HL-60/S4 treated with retinoic acid at 250 ng/mL for 4 days and 3 days (cell line): Measurements from ENCODE around the gene CYBA.

Experiments
- in situ Hi-C: fragments of 300-500 bp; cut with MboI; formaldehyde crosslinking; loops from 2 replicates; pipeline ENCODE4 v1.7.0; 2022; ENCODE audit warnings: low sequenced_read_pairs

Gene CYBA

GRCh38 chr16:88647178-88648070 lies 3.4 kb downstream of the CYBA start:
- in situ Hi-C loops: no loop called here

DNA sequence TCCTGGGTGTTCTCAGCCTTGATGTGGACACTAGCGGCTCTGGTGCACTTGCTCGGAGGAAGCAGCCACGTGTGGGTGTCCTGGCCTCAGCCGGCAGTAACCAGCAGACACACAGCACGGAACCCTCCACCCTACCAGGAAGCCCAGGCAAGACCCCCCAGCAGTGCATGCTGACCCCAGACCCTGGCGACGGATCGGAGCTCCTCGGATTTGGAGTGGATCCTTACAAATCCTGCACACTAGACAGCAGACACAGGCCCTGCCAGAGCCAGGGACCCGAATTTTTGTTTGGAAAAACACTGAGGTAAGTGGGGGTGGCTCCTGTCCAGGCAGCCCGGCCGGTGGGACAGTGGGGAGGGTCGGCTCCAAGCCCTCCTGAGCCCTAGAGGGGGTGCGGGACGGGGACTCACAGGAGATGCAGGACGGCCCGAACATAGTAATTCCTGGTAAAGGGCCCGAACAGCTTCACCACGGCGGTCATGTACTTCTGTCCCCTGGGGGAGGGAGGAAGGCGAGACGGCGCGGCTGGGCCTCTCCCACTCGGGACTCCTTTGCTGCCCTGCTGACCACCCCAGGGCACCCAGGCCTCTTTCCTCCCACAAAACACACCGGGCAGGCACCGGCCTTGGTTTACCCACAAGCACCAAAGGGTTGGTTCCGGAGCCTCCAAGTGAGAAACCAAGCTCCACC lies 4.4 kb downstream of the CYBA start:
- in situ Hi-C loops: no loop called here

GRCh38 chr16:88645941-88646340 lies 4.9 kb downstream of the CYBA start:
- in situ Hi-C loops: no loop called here

GRCh38 chr16:88645455-88645854 lies 5.4 kb downstream of the CYBA start:
- in situ Hi-C loops: no loop called here

DNA sequence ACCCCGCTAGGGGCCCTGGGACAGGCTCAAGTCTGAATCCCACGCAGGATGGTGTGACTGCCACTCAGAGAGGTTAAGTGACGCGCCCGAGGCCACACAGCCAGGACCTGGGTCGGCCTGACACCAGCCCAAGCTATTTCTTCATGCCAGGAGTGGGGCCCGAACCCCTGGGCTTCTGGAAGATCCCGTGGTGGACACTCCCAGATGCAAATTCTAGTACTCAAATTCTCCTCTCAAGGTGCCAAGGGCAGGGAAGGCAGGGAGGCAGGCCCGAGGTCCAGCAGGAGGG lies 7.3 kb downstream of the CYBA start:
- in situ Hi-C loops: no loop called here

GRCh38 chr16:88642881-88643643 lies 7.8 kb downstream of the CYBA start:
- in situ Hi-C loops: no loop called here

DNA sequence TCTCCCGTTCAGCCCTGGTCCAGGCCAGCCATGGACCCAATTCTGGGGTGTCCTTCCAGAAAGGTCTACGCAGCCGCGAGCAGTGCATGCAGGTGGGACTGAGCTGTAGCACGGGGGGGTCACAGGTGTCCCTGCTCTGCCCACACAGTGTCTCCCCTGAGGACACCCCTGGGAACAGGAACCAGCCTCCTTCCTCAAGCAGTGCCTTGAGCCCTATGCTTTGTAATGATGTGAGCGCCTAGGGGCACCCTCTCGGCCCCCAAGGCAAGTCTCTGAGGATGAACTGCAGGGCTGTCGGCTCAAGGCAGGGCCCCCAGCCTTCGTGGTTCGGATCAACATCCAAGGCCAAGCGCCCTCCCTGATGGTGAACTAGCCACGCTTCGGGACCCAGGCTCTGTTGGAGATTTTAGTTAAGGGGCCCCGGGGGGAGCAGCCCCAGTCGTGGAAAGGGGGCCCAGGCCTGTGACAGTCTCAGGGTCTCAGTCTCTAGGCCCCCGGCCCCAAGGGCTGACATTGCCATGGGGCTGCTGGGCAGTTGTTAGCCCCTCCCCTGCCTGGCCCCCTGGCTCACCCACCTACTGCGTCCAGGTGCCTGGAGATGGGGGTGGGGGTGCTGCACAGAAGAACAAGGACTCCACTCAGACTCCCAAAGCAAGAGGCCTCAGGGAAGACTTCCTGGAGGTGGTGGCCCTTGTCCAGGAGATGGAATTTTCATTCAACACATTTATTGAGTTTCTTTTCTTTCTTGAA lies 10.2 kb downstream of the CYBA start:
- in situ Hi-C loops: no loop called here

- in situ Hi-C loops: no loop called here
Measured at GRCh38 chr16:88640039-88640495, 10.8 kb downstream of the CYBA start.

DNA sequence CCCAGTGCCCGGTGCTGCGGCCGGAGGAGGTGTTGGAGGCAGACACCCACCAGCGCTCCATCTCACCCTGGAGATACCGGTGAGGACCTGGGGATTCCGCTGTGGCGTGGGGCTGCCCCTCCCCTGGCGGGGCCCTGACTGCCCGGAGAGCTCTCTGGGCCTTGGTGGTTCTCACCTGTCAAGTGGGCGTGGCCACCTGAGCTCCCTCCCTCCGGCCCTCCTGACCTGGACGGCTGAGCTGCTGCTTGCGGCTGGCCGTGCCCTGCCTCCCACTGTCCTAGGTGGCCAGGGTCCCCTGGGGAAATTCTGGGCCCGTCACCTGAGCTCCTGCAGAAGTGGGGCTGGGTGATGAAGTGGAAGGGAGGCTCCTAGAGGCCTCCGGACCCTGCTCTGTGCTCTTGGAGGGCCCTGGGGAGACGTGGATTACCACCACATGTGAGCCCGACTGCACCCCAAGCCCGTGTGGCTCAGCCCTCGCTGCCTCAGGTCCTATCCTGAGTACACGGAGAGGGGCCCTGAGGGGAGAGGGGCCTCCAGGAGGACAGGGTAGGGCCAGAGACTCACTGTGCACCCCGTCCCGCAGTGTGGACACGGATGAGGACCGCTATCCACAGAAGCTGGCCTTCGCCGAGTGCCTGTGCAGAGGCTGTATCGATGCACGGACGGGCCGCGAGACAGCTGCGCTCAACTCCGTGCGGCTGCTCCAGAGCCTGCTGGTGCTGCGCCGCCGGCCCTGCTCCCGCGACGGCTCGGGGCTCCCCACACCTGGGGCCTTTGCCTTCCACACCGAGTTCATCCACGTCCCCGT lies 11.4 kb downstream of the CYBA start:
- in situ Hi-C loops: no loop called here

- in situ Hi-C loops: no loop called here
Measured at GRCh38 chr16:88638323-88639230, 12.3 kb downstream of the CYBA start, which contains the start of gene IL17C. Gene IL17C (plus strand): TSS chr16:88638572. CDS start chr16:88638642, 70 bp downstream.

DNA sequence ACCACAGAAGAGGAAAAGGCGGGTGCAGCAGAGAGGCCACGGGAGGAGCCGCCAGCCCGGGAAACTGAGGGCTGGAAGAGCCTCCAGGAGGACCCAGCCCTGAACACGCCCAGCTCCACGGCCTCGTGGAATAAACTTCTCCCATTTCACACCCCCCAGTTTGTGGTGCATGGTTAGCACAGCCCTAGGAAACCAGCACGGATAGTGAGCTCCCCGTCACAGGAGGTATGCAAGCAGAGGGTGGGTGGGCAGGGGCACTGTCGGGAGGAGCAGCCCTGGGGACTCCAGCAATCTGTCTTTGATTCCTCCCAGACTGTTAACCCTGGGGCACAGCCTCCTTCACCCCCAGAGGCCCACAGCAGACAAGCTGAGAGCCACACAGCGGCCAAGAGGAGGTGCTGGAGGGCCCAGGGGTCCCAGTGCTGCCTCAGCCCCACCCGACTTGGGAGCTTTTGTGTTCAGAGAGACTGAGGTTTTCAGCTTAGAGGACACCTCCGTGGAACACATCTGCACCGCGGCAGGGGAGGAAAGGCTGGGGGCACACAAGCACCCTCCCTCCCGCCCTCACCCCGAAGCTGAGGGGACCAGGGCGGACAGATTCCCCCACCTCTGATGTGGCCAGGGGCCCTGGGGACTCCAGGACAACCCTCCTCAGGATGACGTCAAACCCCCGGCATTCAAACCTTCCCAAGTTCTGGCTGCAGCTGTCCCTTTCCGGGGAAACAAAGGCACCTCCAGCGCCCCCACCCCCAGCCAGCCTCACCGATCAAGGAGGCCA lies 14.2 kb downstream of the CYBA start:
- in situ Hi-C loops: no loop called here

GRCh38 chr16:88635671-88636319 lies 15.1 kb downstream of the CYBA start:
- in situ Hi-C loops: no loop called here

DNA sequence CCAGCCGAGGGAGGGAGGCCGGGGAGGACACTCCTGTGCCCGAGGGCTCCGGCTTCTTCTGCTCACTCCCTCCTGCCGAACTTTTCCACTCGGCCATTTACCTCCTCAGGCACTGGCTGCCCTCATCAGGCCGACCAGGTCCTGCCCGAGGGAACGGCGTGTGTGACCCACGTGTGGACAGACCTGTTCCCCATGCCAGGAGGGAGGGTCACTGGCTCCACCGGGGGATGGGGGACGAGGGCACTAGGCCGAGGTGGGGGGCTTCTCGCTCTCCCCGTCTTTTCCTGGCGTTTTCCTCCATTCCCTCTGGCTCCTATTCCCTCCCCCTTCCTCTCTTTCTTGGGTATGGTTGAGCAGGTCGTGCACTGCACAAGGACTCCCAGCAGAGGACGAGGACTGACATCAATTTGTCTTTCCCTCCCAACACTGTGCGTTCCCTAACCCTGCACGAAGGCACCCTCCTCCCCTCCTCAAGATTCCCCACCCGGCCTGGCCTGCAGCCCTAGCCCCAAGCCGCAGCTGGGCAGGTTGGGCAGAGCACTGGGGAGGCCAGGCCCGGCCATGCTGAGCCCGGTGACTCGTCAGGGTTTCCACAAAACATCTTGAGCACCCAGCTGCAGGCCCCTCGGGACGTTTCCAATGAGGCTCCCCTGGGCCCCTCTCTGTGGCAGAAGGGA lies 15.7 kb downstream of the CYBA start:
- in situ Hi-C loops: no loop called here

- in situ Hi-C loops: no loop called here
Measured at GRCh38 chr16:88634141-88634993, 16.5 kb downstream of the CYBA start.

DNA sequence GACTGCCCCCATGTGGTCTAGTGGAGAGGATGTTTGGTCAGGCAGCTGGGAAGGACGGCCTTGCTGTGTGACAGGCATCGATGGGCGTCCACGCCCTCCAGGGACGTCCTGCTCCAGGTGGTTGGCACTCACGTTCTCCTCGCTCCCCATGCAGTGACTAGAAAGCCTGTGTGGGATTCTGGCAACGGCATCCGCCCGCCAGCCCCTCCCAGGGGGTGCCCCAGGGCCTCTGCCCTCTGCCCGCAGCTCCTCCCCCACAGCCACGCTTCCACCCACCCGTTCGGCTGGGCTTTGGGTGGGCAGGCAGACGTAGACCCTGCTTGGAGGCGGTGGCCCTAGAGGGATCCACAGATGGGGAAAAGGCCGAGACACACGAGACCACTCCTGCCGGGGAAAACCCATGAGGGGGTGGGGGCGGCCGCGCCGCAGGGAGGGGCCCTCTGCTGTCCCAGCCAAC lies 17.1 kb downstream of the CYBA start:
- in situ Hi-C loops: no loop called here

DNA sequence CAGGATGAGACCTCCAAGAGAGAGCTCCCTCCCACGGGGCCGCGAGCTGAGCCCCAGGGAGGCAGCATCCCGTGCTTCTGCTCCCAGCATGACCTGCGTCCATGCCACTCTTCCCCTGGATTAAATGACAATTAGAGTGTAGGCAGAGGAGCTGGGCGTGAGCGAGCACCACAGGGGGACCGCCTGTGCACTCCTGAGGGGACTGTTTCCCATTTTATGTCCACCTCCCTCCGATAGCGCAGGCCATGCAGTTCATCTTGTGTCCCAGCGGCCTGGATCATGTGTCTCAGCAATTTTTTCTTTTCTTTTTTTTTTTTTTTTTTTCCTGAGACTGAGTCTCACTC lies 18.3 kb downstream of the CYBA start:
- in situ Hi-C loops: no loop called here
